WTC11 (cell line): ENCODE measurements around the gene TMEM35A. TPM values are rescaled to one million over a fixed set of nuclear protein-coding genes. Genes with fewer than 3 reads are reported as not detected.

Experiments used
- ATAC-seq: fragments of 200-7000 bp; cut with Tn5 transposase; 2 replicates; pipeline ENCODE4 v1.10.0; 2021; ENCODE audit warnings: mild to moderate bottlenecking, moderate library complexity
- Bru-seq: library from RNA; stranded (reverse); fragments of 400-500 nt; gene quantifications from one replicate; lab custom pipeline; 2021; lab: Mats Ljungman, UMichigan
- CTCF ChIA-PET: fragments of 300-600 bp; sonication (Branson Sonifier 250); formaldehyde crosslinking; loops from one replicate; lab custom pipeline; 2021; ENCODE audit warnings: antibody characterized with exemption; lab: Charles Lee
- POLR2A ChIA-PET: fragments of 350-600 bp; sonication (Branson Sonifier 250); formaldehyde crosslinking; loops from one replicate; lab custom pipeline; 2021; ENCODE audit warnings: antibody characterized with exemption; lab: Charles Lee
- DNase-seq: peaks from one replicate; pipeline ENCODE4 v3.0.0; 2021; ENCODE audit warnings: low spot score
- H3K27ac Mint-ChIP-seq: 2 replicates; pipeline ENCODE4 v1.8.0; 2021; ENCODE audit warnings: mixed read lengths
- H3K27me3 Mint-ChIP-seq: 2 replicates; pipeline ENCODE4 v1.8.0; 2021; ENCODE audit warnings: low read depth, mild to moderate bottlenecking, moderate library complexity, mixed read lengths
- H3K36me3 Mint-ChIP-seq: 2 replicates; pipeline ENCODE4 v1.8.0; 2021; ENCODE audit warnings: mixed read lengths
- H3K4me1 Mint-ChIP-seq: 2 replicates; pipeline ENCODE4 v1.8.0; 2022; ENCODE audit warnings: mixed read lengths
- H3K4me3 Mint-ChIP-seq: 2 replicates; pipeline ENCODE4 v1.8.0; 2021; ENCODE audit warnings: mild to moderate bottlenecking, moderate library complexity, mixed read lengths
- H3K9me3 Mint-ChIP-seq: 2 replicates; pipeline ENCODE4 v1.8.0; 2021; ENCODE audit warnings: mixed read lengths
- CBFB ChIP-seq: sonication (generic); formaldehyde crosslinking; IDR thresholded peaks from 2 replicates; pipeline ENCODE4 v1.8.1; 2022; ENCODE audit warnings: mild to moderate bottlenecking, low read depth, missing genetic modification reagents
- CREM ChIP-seq: sonication (generic); formaldehyde crosslinking; IDR thresholded peaks from 2 replicates; pipeline ENCODE4 v1.8.1; 2022; ENCODE audit warnings: mild to moderate bottlenecking, missing genetic modification reagents, moderate library complexity
- EMX1 ChIP-seq: fragments of 250-450 bp; sonication (Bioruptor Pico); IDR thresholded peaks from 2 replicates; pipeline ENCODE4 v1.8.0; 2021; ENCODE audit warnings: mild to moderate bottlenecking
- FOXJ3 ChIP-seq: sonication (generic); formaldehyde crosslinking; IDR thresholded peaks from 2 replicates; pipeline ENCODE4 v1.9.0; 2021; ENCODE audit warnings: missing genetic modification reagents, mild to moderate bottlenecking, borderline replicate concordance
- GABPB1 ChIP-seq: sonication (generic); formaldehyde crosslinking; IDR thresholded peaks from 2 replicates; pipeline ENCODE4 v1.8.1; 2023; ENCODE audit warnings: mild to moderate bottlenecking, missing genetic modification reagents
- HMGA2 ChIP-seq: fragments of 250-450 bp; sonication (Bioruptor Pico); IDR thresholded peaks from 2 replicates; pipeline ENCODE4 v1.4.0; 2021; ENCODE audit warnings: mild to moderate bottlenecking, moderate library complexity
- IRF2 ChIP-seq: sonication (generic); formaldehyde crosslinking; IDR thresholded peaks from 2 replicates; pipeline ENCODE4 v1.8.0; 2022; ENCODE audit warnings: low read depth, missing genetic modification reagents, borderline replicate concordance
- JAZF1 ChIP-seq: fragments of 250-450 bp; sonication (Bioruptor Pico); IDR thresholded peaks from 2 replicates; pipeline ENCODE4 v1.9.0; 2021; ENCODE audit warnings: moderate library complexity, mild to moderate bottlenecking, inconsistent platforms
- MYBL2 ChIP-seq: sonication (generic); formaldehyde crosslinking; IDR thresholded peaks from 2 replicates; pipeline ENCODE4 v1.8.1; 2023; ENCODE audit warnings: mild to moderate bottlenecking, moderate library complexity, missing genetic modification reagents
- NFE2L1 ChIP-seq: sonication (generic); formaldehyde crosslinking; IDR thresholded peaks from 2 replicates; pipeline ENCODE4 v1.8.1; 2023; ENCODE audit warnings: missing genetic modification reagents
- NR1H2 ChIP-seq: sonication (generic); formaldehyde crosslinking; IDR thresholded peaks from 2 replicates; pipeline ENCODE4 v1.9.0; 2021; ENCODE audit warnings: mild to moderate bottlenecking, moderate library complexity, missing genetic modification reagents
- OVOL2 ChIP-seq: fragments of 250-450 bp; sonication (Bioruptor Pico); IDR thresholded peaks from 2 replicates; pipeline ENCODE4 v1.9.0; 2021; ENCODE audit warnings: mild to moderate bottlenecking, borderline replicate concordance
- TCF7 ChIP-seq: sonication (generic); formaldehyde crosslinking; IDR thresholded peaks from 2 replicates; pipeline ENCODE4 v1.8.0; 2022; ENCODE audit warnings: mild to moderate bottlenecking, low read depth, missing genetic modification reagents, moderate library complexity
- ZNF138 ChIP-seq: sonication (generic); formaldehyde crosslinking; conservative IDR thresholded peaks from 2 replicates; pipeline ENCODE4 v1.8.1; 2022; ENCODE audit warnings: mild to moderate bottlenecking, moderate library complexity, missing genetic modification reagents
- long read RNA-seq, 3 experiments: library from RNA in 1 of 3; library from capped mRNA in 1 of 3; library from polyadenylated mRNA in 1 of 3; unstranded in 2 of 3; stranded (forward) in 1 of 3; transcript quantifications; one replicate each; pipeline ENCODE4 v2.0.0, GENCODE V29; 2021
- total RNA-seq: library from RNA; stranded (reverse); gene quantifications from 3 replicates; pipeline ENCODE4 v1.2.3, GENCODE V29; 2021
- TF ChIP-seq, protein P1 (sequence below): sonication (generic); formaldehyde crosslinking; IDR thresholded peaks from 2 replicates; pipeline ENCODE4 v1.8.0; 2022; ENCODE audit warnings: mild to moderate bottlenecking, missing genetic modification reagents
- TF ChIP-seq, protein P2 (sequence below): sonication (generic); formaldehyde crosslinking; IDR thresholded peaks from 2 replicates; pipeline ENCODE4 v1.8.1; 2022; ENCODE audit warnings: mild to moderate bottlenecking, moderate library complexity, missing genetic modification reagents
- TF ChIP-seq, protein P3 (sequence below): sonication (generic); formaldehyde crosslinking; IDR thresholded peaks from 2 replicates; pipeline ENCODE4 v1.8.1; 2023; ENCODE audit warnings: mild to moderate bottlenecking, missing genetic modification reagents
- TF ChIP-seq, protein P4 (sequence below): sonication (generic); formaldehyde crosslinking; IDR thresholded peaks from 2 replicates; pipeline ENCODE4 v1.8.1; 2022; ENCODE audit warnings: low read depth, mild to moderate bottlenecking, moderate library complexity, missing genetic modification reagents, borderline replicate concordance
- TF ChIP-seq, protein P5 (sequence below): sonication (generic); formaldehyde crosslinking; IDR thresholded peaks from 2 replicates; pipeline ENCODE4 v1.8.0; 2022; ENCODE audit warnings: mild to moderate bottlenecking, missing genetic modification reagents
- TF ChIP-seq, protein P6 (sequence below): fragments of 250-450 bp; sonication (Bioruptor Pico); IDR thresholded peaks from 2 replicates; pipeline ENCODE4 v1.9.0; 2021; ENCODE audit warnings: mild to moderate bottlenecking

Gene TMEM35A, protein sequence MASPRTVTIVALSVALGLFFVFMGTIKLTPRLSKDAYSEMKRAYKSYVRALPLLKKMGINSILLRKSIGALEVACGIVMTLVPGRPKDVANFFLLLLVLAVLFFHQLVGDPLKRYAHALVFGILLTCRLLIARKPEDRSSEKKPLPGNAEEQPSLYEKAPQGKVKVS
- total RNA-seq (3.9 to 4.2 TPM (median 3.9 TPM) in 3 replicates), Bru-seq, nascent RNA (percentile 38 among the genes with signal in this experiment)
- long read RNA-seq, experiment 1, transcript TMEM35A-201 (2 exons, 2,195 nt) = major isoform, 13 of 14 reads
- long read RNA-seq, experiment 1, partial matches to known transcripts = 1 of 14 reads
- long read RNA-seq, experiment 1, other reads (novel, unspliced or antisense) = 0 of 14 reads
- long read RNA-seq, experiment 2, transcript TMEM35A-201 (2 exons, 2,195 nt) = major isoform, 6 of 9 reads
- long read RNA-seq, experiment 2, partial matches to known transcripts = 0 of 9 reads
- long read RNA-seq, experiment 2, other reads (novel, unspliced or antisense) = 3 of 9 reads
- long read RNA-seq, experiment 3, transcript TMEM35A-201 (2 exons, 2,195 nt) = major isoform, 22 of 22 reads
- long read RNA-seq, experiment 3, partial matches to known transcripts = 0 of 22 reads
- long read RNA-seq, experiment 3, other reads (novel, unspliced or antisense) = 0 of 22 reads

DNA sequence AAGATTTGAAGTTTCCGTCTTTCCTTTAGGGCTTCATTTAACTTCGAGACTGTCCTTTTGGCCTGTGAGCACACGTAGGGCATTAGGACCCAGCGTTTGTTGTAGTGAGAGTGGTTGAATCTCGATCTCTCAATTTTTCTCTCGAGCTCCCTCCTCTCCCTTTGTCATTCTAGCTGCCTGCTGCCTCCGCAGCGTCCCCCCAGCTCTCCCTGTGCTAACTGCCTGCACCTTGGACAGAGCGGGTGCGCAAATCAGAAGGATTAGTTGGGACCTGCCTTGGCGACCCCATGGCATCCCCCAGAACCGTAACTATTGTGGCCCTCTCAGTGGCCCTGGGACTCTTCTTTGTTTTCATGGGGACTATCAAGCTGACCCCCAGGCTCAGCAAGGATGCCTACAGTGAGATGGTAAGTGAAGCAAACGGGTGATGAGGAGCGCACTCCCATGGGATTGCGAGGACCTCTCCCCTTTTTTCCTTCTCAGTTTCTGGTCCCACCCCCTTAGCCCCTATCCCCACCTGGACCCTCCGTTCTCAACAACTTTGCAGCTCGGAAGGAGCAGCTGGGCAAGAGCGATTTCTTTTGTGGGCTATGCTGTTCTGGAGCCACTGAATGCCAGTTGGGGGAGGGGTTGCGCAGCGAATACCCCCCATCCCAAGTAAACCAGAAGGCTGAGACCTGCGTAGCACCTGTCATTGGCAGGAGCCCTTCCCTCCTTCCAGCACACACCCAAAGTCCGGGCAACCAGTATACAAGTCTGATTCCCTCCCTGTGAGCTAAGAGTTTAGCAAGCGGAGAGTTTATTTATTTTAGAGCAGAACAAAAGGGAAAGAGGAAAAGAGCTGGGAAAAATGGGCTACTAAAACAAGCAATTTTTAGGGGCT is at the start of gene TMEM35A:
Gene TMEM35A (plus strand): TSS at position 164 of the 883 bp plus-strand sequence. CDS start 124 bp downstream, at position 288.
- TF ChIP-seq TCF7 (CRISPR knock-in tag) = no peak
- TF ChIP-seq JAZF1 = no peak
- TF ChIP-seq, protein P1, sequence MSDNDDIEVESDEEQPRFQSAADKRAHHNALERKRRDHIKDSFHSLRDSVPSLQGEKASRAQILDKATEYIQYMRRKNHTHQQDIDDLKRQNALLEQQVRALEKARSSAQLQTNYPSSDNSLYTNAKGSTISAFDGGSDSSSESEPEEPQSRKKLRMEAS (CRISPR knock-in tag) = no peak
- no peak for TF ChIP-seq EMX1 (CRISPR knock-in tag)
- no peak for TF ChIP-seq NR1H2 (CRISPR knock-in tag)
- TF ChIP-seq CBFB (CRISPR knock-in tag) = no peak
- TF ChIP-seq, protein P2, sequence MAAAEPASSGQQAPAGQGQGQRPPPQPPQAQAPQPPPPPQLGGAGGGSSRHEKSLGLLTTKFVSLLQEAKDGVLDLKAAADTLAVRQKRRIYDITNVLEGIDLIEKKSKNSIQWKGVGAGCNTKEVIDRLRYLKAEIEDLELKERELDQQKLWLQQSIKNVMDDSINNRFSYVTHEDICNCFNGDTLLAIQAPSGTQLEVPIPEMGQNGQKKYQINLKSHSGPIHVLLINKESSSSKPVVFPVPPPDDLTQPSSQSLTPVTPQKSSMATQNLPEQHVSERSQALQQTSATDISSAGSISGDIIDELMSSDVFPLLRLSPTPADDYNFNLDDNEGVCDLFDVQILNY (CRISPR knock-in tag) = no peak
- TF ChIP-seq GABPB1 (CRISPR knock-in tag) = no peak
- TF ChIP-seq, protein P3, sequence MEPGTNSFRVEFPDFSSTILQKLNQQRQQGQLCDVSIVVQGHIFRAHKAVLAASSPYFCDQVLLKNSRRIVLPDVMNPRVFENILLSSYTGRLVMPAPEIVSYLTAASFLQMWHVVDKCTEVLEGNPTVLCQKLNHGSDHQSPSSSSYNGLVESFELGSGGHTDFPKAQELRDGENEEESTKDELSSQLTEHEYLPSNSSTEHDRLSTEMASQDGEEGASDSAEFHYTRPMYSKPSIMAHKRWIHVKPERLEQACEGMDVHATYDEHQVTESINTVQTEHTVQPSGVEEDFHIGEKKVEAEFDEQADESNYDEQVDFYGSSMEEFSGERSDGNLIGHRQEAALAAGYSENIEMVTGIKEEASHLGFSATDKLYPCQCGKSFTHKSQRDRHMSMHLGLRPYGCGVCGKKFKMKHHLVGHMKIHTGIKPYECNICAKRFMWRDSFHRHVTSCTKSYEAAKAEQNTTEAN = no peak
- TF ChIP-seq NFE2L1 = no peak
- TF ChIP-seq, protein P4, sequence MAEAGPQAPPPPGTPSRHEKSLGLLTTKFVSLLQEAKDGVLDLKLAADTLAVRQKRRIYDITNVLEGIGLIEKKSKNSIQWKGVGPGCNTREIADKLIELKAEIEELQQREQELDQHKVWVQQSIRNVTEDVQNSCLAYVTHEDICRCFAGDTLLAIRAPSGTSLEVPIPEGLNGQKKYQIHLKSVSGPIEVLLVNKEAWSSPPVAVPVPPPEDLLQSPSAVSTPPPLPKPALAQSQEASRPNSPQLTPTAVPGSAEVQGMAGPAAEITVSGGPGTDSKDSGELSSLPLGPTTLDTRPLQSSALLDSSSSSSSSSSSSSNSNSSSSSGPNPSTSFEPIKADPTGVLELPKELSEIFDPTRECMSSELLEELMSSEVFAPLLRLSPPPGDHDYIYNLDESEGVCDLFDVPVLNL = no peak
- TF ChIP-seq ZNF138 (CRISPR knock-in tag) = no peak
- TF ChIP-seq, protein P5, sequence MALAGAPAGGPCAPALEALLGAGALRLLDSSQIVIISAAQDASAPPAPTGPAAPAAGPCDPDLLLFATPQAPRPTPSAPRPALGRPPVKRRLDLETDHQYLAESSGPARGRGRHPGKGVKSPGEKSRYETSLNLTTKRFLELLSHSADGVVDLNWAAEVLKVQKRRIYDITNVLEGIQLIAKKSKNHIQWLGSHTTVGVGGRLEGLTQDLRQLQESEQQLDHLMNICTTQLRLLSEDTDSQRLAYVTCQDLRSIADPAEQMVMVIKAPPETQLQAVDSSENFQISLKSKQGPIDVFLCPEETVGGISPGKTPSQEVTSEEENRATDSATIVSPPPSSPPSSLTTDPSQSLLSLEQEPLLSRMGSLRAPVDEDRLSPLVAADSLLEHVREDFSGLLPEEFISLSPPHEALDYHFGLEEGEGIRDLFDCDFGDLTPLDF (CRISPR knock-in tag) = no peak
- TF ChIP-seq, protein P6, sequence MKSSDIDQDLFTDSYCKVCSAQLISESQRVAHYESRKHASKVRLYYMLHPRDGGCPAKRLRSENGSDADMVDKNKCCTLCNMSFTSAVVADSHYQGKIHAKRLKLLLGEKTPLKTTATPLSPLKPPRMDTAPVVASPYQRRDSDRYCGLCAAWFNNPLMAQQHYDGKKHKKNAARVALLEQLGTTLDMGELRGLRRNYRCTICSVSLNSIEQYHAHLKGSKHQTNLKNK (CRISPR knock-in tag) = no peak
- TF ChIP-seq IRF2 (CRISPR knock-in tag) = no peak
- TF ChIP-seq CREM (CRISPR knock-in tag) = no peak
- TF ChIP-seq MYBL2 (CRISPR knock-in tag) = no peak
- TF ChIP-seq OVOL2 = no peak
- TF ChIP-seq HMGA2 (CRISPR knock-in tag) = no peak
- no peak for TF ChIP-seq FOXJ3 (CRISPR knock-in tag)
- H3K27ac Mint-ChIP-seq = peak within 1 kb of the TSS; percentile 41; the same call in 1 of the 2 replicates
- peaks cover 22% of the 10 kb centered on the region for H3K4me1 Mint-ChIP-seq
- H3K27me3 Mint-ChIP-seq = peaks cover 11% of the 10 kb centered on the region
- no peaks in the 10 kb centered on the region for H3K9me3 Mint-ChIP-seq
- POLR2A ChIA-PET = interaction anchor here (0.6 to 1.9 kb wide), 2 partner anchors 19 to 339 kb away, joined by 4 to 11 read pairs; partner anchors contain the start of gene CENPI
- DNase-seq (peak; percentile 19), ATAC-seq (peak; percentile 84)
- H3K36me3 Mint-ChIP-seq = no peaks in the 10 kb centered on the region
- peak within 1 kb of the TSS; percentile 86 for H3K4me3 Mint-ChIP-seq
- CTCF ChIA-PET = no interaction called here
